Measurements from ENCODE around the gene MICALL2.
A peak's percentile ranks its signal among the peaks of the same experiment; 100 is the strongest.

The MICALL2 gene

DNA sequence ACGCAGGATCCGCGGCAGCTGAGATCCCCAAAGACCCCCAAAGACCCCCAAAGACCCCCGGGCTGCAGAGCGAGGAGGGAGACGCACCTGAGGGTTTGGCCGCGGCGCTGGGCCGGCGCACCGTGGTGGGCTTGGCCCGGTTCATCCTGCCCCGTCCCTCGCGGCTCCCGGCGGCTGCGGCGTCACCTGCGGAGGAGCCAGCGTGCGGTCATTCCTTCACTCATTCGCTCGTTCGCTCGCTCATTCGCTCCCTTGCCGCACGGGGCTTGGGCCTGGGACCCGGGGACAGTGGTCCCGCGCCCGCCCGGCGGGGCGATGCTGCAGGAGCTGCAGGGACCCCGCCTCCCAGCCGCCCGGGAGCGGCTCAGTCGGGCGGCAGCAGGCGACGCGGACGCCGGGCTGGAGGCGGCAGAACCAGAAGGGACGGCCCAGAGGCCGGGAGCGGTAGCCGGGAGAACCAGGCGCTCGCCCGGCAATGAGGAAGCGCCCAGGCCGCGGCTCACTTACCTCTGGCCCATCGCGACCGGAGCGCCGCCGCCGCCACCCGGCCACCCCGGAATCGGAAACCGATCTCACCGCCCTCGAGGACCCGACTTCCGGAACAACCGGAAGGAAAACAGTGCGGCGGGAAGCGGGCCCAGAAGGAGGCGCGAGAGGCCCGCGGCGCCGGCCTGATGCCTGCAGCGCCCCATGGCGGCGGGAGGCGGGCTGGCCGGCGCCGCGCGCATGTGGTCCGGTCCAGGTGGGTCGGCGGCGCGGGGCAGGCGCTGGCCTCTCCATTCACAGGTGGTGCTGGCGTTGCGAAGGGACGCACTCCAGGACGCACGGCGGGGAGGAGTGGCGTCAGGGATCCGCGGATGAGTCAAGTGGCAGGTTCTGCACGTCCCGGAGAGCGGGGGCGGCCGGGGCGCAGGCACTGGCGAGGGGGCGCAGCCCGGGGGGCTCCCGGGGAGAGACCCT lies 44.8 kb upstream of the MICALL2 start, which contains the start of gene INTS1 (continued):
- TF ChIP-seq, protein P1, sequence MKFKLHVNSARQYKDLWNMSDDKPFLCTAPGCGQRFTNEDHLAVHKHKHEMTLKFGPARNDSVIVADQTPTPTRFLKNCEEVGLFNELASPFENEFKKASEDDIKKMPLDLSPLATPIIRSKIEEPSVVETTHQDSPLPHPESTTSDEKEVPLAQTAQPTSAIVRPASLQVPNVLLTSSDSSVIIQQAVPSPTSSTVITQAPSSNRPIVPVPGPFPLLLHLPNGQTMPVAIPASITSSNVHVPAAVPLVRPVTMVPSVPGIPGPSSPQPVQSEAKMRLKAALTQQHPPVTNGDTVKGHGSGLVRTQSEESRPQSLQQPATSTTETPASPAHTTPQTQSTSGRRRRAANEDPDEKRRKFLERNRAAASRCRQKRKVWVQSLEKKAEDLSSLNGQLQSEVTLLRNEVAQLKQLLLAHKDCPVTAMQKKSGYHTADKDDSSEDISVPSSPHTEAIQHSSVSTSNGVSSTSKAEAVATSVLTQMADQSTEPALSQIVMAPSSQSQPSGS (tag by site-specific recombination; IDR thresholded peaks at IDR 0.05; ENCODE audit: low read depth) = no peak
- TF ChIP-seq ZNF292 (tag by site-specific recombination; IDR thresholded peaks at IDR 0.05; ENCODE audit: borderline replicate concordance, low read depth) = no peak
- no peak for TF ChIP-seq ZNF23 (tag by site-specific recombination; IDR thresholded peaks at IDR 0.05; ENCODE audit: borderline replicate concordance)
- TF ChIP-seq, protein P2, sequence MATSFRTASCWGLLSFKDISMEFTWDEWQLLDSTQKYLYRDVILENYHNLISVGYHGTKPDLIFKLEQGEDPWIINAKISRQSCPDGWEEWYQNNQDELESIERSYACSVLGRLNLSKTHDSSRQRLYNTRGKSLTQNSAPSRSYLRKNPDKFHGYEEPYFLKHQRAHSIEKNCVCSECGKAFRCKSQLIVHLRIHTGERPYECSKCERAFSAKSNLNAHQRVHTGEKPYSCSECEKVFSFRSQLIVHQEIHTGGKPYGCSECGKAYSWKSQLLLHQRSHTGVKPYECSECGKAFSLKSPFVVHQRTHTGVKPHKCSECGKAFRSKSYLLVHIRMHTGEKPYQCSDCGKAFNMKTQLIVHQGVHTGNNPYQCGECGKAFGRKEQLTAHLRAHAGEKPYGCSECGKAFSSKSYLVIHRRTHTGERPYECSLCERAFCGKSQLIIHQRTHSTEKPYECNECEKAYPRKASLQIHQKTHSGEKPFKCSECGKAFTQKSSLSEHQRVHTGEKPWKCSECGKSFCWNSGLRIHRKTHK (tag by site-specific recombination; IDR thresholded peaks at IDR 0.05) = no peak
- TF ChIP-seq ZNF146 (tag by site-specific recombination; IDR thresholded peaks at IDR 0.05) = no peak
- TF ChIP-seq ZBTB7A (tag by site-specific recombination; IDR thresholded peaks at IDR 0.05; ENCODE audit: low read depth) = 0 out of 2 replicates have a peak, but pooled peaks have one; percentile 35
- no peak for TF ChIP-seq ZNF416 (tag by site-specific recombination; IDR thresholded peaks at IDR 0.05)
- 0 out of 2 replicates have a peak, but pooled peaks have one; percentile 35 for TF ChIP-seq KLF8 (tag by site-specific recombination; IDR thresholded peaks at IDR 0.05)
- peak; percentile 36; the same call in 1 of the 2 replicates for TF ChIP-seq ZNF341 (tag by site-specific recombination; IDR thresholded peaks at IDR 0.05; ENCODE audit: low read depth)
- 0 out of 2 replicates have a peak, but pooled peaks have one; percentile 40 for TF ChIP-seq ZXDB (tag by site-specific recombination; IDR thresholded peaks at IDR 0.05)
- no peak for TF ChIP-seq SETDB1 (IDR thresholded peaks at IDR 0.05; ENCODE audit: insufficient read length, low read length)
- TF ChIP-seq ZSCAN16 (tag by site-specific recombination; IDR thresholded peaks at IDR 0.05) = no peak
- TF ChIP-seq ZNF670 (tag by site-specific recombination; IDR thresholded peaks at IDR 0.05; ENCODE audit: low read depth) = no peak
- TF ChIP-seq ZNF132 (tag by site-specific recombination; IDR thresholded peaks at IDR 0.05; ENCODE audit: borderline replicate concordance) = no peak
- TF ChIP-seq ZNF175 (tag by site-specific recombination; IDR thresholded peaks at IDR 0.05) = no peak
- TF ChIP-seq SCRT1 (tag by site-specific recombination; IDR thresholded peaks at IDR 0.05; ENCODE audit: borderline replicate concordance) = no peak
- TF ChIP-seq HOXD13 (CRISPR knock-in tag; IDR thresholded peaks at IDR 0.05; ENCODE audit: borderline replicate concordance) = no peak
- TF ChIP-seq, protein P3, sequence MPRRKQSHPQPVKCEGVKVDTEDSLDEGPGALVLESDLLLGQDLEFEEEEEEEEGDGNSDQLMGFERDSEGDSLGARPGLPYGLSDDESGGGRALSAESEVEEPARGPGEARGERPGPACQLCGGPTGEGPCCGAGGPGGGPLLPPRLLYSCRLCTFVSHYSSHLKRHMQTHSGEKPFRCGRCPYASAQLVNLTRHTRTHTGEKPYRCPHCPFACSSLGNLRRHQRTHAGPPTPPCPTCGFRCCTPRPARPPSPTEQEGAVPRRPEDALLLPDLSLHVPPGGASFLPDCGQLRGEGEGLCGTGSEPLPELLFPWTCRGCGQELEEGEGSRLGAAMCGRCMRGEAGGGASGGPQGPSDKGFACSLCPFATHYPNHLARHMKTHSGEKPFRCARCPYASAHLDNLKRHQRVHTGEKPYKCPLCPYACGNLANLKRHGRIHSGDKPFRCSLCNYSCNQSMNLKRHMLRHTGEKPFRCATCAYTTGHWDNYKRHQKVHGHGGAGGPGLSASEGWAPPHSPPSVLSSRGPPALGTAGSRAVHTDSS (tag by site-specific recombination; IDR thresholded peaks at IDR 0.05) = no peak
- TF ChIP-seq ZNF549 (tag by site-specific recombination; IDR thresholded peaks at IDR 0.05) = no peak
- no peak for TF ChIP-seq ZNF658 (tag by site-specific recombination; IDR thresholded peaks at IDR 0.05)
- TF ChIP-seq, protein P4, sequence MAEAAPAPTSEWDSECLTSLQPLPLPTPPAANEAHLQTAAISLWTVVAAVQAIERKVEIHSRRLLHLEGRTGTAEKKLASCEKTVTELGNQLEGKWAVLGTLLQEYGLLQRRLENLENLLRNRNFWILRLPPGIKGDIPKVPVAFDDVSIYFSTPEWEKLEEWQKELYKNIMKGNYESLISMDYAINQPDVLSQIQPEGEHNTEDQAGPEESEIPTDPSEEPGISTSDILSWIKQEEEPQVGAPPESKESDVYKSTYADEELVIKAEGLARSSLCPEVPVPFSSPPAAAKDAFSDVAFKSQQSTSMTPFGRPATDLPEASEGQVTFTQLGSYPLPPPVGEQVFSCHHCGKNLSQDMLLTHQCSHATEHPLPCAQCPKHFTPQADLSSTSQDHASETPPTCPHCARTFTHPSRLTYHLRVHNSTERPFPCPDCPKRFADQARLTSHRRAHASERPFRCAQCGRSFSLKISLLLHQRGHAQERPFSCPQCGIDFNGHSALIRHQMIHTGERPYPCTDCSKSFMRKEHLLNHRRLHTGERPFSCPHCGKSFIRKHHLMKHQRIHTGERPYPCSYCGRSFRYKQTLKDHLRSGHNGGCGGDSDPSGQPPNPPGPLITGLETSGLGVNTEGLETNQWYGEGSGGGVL (tag by site-specific recombination; IDR thresholded peaks at IDR 0.05) = no peak
- TF ChIP-seq, protein P5, sequence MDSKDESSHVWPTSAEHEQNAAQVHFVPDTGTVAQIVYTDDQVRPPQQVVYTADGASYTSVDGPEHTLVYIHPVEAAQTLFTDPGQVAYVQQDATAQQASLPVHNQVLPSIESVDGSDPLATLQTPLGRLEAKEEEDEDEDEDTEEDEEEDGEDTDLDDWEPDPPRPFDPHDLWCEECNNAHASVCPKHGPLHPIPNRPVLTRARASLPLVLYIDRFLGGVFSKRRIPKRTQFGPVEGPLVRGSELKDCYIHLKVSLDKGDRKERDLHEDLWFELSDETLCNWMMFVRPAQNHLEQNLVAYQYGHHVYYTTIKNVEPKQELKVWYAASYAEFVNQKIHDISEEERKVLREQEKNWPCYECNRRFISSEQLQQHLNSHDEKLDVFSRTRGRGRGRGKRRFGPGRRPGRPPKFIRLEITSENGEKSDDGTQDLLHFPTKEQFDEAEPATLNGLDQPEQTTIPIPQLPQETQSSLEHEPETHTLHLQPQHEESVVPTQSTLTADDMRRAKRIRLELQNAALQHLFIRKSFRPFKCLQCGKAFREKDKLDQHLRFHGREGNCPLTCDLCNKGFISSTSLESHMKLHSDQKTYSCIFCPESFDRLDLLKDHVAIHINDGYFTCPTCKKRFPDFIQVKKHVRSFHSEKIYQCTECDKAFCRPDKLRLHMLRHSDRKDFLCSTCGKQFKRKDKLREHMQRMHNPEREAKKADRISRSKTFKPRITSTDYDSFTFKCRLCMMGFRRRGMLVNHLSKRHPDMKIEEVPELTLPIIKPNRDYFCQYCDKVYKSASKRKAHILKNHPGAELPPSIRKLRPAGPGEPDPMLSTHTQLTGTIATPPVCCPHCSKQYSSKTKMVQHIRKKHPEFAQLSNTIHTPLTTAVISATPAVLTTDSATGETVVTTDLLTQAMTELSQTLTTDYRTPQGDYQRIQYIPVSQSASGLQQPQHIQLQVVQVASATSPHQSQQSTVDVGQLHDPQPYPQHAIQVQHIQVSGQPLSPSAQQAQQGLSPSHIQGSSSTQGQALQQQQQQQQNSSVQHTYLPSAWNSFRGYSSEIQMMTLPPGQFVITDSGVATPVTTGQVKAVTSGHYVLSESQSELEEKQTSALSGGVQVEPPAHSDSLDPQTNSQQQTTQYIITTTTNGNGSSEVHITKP (tag by site-specific recombination; IDR thresholded peaks at IDR 0.05) = peak; percentile 69
- TF ChIP-seq, protein P6, sequence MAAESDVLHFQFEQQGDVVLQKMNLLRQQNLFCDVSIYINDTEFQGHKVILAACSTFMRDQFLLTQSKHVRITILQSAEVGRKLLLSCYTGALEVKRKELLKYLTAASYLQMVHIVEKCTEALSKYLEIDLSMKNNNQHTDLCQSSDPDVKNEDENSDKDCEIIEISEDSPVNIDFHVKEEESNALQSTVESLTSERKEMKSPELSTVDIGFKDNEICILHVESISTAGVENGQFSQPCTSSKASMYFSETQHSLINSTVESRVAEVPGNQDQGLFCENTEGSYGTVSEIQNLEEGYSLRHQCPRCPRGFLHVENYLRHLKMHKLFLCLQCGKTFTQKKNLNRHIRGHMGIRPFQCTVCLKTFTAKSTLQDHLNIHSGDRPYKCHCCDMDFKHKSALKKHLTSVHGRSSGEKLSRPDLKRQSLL (tag by site-specific recombination; IDR thresholded peaks at IDR 0.05) = no peak

All from HEK293 (cell line).